ENCODE data around the gene HECTD3.

Gene HECTD3
- 24.5 to 47.2 reads per million in 2 experiments for total RNA-seq

- peak; percentile 50 for DNase-seq (ENCODE audit: low read depth)
Observed at GRCh38 chr1:45010855-45011811, at the start of gene HECTD3. TSS of gene HECTD3 (minus strand) at chr1:45011324. CDS start at chr1:45011257, 67 bp downstream.

- no peak for DNase-seq (ENCODE audit: low read depth)
Observed at GRCh38 chr1:45059829-45060228, 48.7 kb upstream of the HECTD3 start.

- DNase-seq (ENCODE audit: low read depth), result no peak
Observed at GRCh38 chr1:45057542-45057941, 46.4 kb upstream of the HECTD3 start.

- DNase-seq (ENCODE audit: low read depth), result no peak
Observed at GRCh38 chr1:45051005-45051772, 40.1 kb upstream of the HECTD3 start.

GRCh38 chr1:45047032-45047431 is 35.9 kb upstream of the HECTD3 start:
- DNase-seq (ENCODE audit: low read depth), result no peak

GRCh38 chr1:45044916-45045315 is 33.8 kb upstream of the HECTD3 start:
- no peak for DNase-seq (ENCODE audit: low read depth)

- DNase-seq (ENCODE audit: low read depth), result no peak
Observed at GRCh38 chr1:45043094-45043493, 32.0 kb upstream of the HECTD3 start.

GRCh38 chr1:45040297-45040696 is 29.2 kb upstream of the HECTD3 start:
- DNase-seq (ENCODE audit: low read depth), result no peak

- DNase-seq (ENCODE audit: low read depth), result no peak
Observed at GRCh38 chr1:45038661-45039364, 27.7 kb upstream of the HECTD3 start.

GRCh38 chr1:45038240-45038639 is 27.1 kb upstream of the HECTD3 start:
- DNase-seq (ENCODE audit: low read depth), result no peak

GRCh38 chr1:45037456-45037855 is 26.3 kb upstream of the HECTD3 start:
- DNase-seq (ENCODE audit: low read depth), result no peak

GRCh38 chr1:45035631-45036301 is 24.6 kb upstream of the HECTD3 start:
- DNase-seq (ENCODE audit: low read depth), result no peak

GRCh38 chr1:45033356-45033755 is 22.2 kb upstream of the HECTD3 start:
- DNase-seq (ENCODE audit: low read depth), result no peak

- DNase-seq (ENCODE audit: low read depth), result no peak
Observed at GRCh38 chr1:45032837-45033236, 21.7 kb upstream of the HECTD3 start.

GRCh38 chr1:45026446-45026845 is 15.3 kb upstream of the HECTD3 start:
- DNase-seq (ENCODE audit: low read depth), result no peak

- DNase-seq (ENCODE audit: low read depth), result no peak
Observed at GRCh38 chr1:45023663-45024062, 12.5 kb upstream of the HECTD3 start.

GRCh38 chr1:45018599-45019230 is 7.6 kb upstream of the HECTD3 start:
- peak; percentile 47 for DNase-seq (ENCODE audit: low read depth)

GRCh38 chr1:45016767-45017166 is 5.6 kb upstream of the HECTD3 start:
- no peak for DNase-seq (ENCODE audit: low read depth)

- DNase-seq (ENCODE audit: low read depth), result no peak
Observed at GRCh38 chr1:45016090-45016697, 5.1 kb upstream of the HECTD3 start.

GRCh38 chr1:45015683-45016082 is 4.6 kb upstream of the HECTD3 start:
- no peak for DNase-seq (ENCODE audit: low read depth)

Measured in T follicular helper cell (primary cell).